C4-2B (cell line): Measurements from ENCODE around the gene CCDC127.

ENCODE experiments used
- ZFX ChIP-seq: fragments of 450-650 bp; IDR thresholded peaks from 2 replicates; pipeline ENCODE4 v1.6.1; 2017
- TF ChIP-seq, protein P1 (sequence below): fragments of 450-650 bp; conservative IDR thresholded peaks from 2 replicates; pipeline ENCODE4 v1.5.1; 2017; ENCODE audit warnings: mild to moderate bottlenecking

DNA sequence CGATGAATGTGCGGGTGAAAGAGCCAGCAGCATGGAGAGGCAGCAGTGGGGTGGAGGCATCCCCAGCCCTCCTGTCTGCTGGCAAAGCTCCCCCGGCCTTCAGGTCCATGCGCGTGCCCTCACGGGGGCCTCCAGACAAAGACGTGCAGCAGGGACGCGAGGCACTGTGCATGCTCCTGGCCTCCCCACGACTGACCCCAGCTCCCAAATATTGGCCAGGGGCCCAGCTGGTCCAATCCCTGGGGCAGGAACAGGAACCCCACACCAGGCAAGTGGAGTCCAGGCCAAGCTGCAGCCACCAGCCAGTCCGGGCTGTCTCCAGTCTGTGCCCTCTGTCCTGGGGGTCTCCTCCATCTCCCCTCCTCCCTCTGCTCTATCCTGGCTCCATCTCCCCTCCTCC, 60.2 kb downstream of the CCDC127 start:
- TF ChIP-seq, protein P1, sequence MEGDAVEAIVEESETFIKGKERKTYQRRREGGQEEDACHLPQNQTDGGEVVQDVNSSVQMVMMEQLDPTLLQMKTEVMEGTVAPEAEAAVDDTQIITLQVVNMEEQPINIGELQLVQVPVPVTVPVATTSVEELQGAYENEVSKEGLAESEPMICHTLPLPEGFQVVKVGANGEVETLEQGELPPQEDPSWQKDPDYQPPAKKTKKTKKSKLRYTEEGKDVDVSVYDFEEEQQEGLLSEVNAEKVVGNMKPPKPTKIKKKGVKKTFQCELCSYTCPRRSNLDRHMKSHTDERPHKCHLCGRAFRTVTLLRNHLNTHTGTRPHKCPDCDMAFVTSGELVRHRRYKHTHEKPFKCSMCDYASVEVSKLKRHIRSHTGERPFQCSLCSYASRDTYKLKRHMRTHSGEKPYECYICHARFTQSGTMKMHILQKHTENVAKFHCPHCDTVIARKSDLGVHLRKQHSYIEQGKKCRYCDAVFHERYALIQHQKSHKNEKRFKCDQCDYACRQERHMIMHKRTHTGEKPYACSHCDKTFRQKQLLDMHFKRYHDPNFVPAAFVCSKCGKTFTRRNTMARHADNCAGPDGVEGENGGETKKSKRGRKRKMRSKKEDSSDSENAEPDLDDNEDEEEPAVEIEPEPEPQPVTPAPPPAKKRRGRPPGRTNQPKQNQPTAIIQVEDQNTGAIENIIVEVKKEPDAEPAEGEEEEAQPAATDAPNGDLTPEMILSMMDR, result no peak
- no peak for TF ChIP-seq ZFX
